Prostate gland (tissue), 2 donors: Measurements from ENCODE around the gene CRYGD. TPM values are rescaled to one million over a fixed set of nuclear protein-coding genes. Genes with fewer than 3 reads are reported as not detected.

ENCODE experiments used
- DNase-seq: peaks from one replicate; pipeline ENCODE4 v3.0.0-alpha.2; 2019; ENCODE audit warnings: low spot score
- H3K27ac ChIP-seq, 2 donors: fragments of 200-600 bp; sonication (generic); 2 replicates each; pipeline ENCODE4 v1.5.1; 2017 to 2019
- H3K27me3 ChIP-seq: fragments of 200-600 bp; sonication (generic); replicated peaks from 2 replicates; pipeline ENCODE4 v1.5.1; 2019; ENCODE audit not compliant: insufficient read depth
- H3K36me3 ChIP-seq, 2 donors: fragments of 200-600 bp; sonication (generic); 1 replicate in 1 of 2; 2 replicates in 1 of 2; pipeline versions ENCODE4 v1.5.1 to v1.8.1; 2017 to 2019
- H3K4me1 ChIP-seq: fragments of 200-600 bp; sonication (generic); replicated peaks from 2 replicates; pipeline ENCODE4 v1.5.1; 2019
- H3K4me3 ChIP-seq, 2 donors: fragments of 200-600 bp; sonication (generic); 2 replicates each; pipeline ENCODE4 v1.5.1; 2017 to 2019
- H3K9me3 ChIP-seq: fragments of 200-600 bp; sonication (generic); 2 replicates; pipeline ENCODE4 v1.5.1; 2017
- POLR2A ChIP-seq: fragments of 450-650 bp; IDR thresholded peaks from one replicate; pipeline ENCODE4 v1.6.1; 2016; ENCODE audit warnings: antibody characterized with exemption, mild to moderate bottlenecking
- POLR2AphosphoS5 ChIP-seq: sonication (generic); formaldehyde crosslinking; IDR thresholded peaks from one replicate; pipeline ENCODE4 v1.6.1; 2017; ENCODE audit warnings: antibody characterized with exemption
- WGBS: methylation state at CpG from one replicate; pipeline ENCODE4 v1.1.5; 2018; 5-methylcytosine and 5-hydroxymethylcytosine counted together
- intact Hi-C: fragments of 100-400 bp; cut with DNase I; formaldehyde crosslinking; loops from one replicate; pipeline ENCODE4 v1.14.2; 2022
- total RNA-seq, 2 donors: library from RNA; depleted of rRNA; stranded (reverse); fragments of >200 nt; gene quantifications; one replicate each; pipeline ENCODE4 v1.1.0, GENCODE V29; 2016
- TF ChIP-seq, protein P1 (sequence below), 4 experiments: fragments of 200-600 bp in 2 of 4; fragments of 450-650 bp in 2 of 4; sonication (generic) in 2 of 4; IDR thresholded peaks; 1 replicate in 3 of 4; 2 replicates in 1 of 4; pipeline ENCODE4 v1.5.1; 2016 to 2019; ENCODE audit warnings: antibody characterized with exemption in 4 of 4, mild to moderate bottlenecking in 2 of 4, moderate library complexity in 2 of 4

Gene CRYGD
- total RNA-seq, 2 donors from 2014 or later = not detected

DNA sequence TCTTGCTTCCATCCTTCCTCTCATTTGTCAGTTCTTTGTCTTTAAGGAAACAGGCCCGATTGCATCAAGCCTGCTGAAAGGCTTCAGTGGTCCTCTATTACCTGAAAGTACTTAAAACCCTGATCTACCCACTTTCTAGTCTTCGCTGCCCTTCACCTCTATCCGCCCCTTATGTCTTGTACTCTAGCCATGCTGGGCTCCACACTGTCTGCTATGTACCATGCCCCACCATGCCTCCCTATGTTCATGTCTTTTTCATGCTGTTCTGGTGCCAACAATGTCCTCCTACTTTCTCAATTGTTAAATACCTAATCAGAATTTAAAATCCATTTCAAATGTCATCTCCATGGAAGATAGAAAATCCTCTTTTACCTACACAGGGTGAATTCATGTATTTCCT lies 28.2 kb downstream of the CRYGD start:
- Histone ChIP-seq H3K4me3 (no peak overlapping the region), H3K9me3 (no peaks in the 10 kb centered on the region), H3K27me3 (no peaks in the 10 kb centered on the region), H3K36me3 (no peaks in the 10 kb centered on the region), H3K27ac (no peak overlapping the region), H3K4me1 (no peaks in the 10 kb centered on the region)
- TF ChIP-seq, protein P1, sequence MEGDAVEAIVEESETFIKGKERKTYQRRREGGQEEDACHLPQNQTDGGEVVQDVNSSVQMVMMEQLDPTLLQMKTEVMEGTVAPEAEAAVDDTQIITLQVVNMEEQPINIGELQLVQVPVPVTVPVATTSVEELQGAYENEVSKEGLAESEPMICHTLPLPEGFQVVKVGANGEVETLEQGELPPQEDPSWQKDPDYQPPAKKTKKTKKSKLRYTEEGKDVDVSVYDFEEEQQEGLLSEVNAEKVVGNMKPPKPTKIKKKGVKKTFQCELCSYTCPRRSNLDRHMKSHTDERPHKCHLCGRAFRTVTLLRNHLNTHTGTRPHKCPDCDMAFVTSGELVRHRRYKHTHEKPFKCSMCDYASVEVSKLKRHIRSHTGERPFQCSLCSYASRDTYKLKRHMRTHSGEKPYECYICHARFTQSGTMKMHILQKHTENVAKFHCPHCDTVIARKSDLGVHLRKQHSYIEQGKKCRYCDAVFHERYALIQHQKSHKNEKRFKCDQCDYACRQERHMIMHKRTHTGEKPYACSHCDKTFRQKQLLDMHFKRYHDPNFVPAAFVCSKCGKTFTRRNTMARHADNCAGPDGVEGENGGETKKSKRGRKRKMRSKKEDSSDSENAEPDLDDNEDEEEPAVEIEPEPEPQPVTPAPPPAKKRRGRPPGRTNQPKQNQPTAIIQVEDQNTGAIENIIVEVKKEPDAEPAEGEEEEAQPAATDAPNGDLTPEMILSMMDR (IDR thresholded peaks at IDR 0.05) = no peak
- TF ChIP-seq POLR2A = no peak
- TF ChIP-seq POLR2AphosphoS5 = no peak
- DNase-seq = no peak
- WGBS = 85% methylated on average over 3 of the region's 3 CpGs
- intact Hi-C loops = no loop called here

DNA sequence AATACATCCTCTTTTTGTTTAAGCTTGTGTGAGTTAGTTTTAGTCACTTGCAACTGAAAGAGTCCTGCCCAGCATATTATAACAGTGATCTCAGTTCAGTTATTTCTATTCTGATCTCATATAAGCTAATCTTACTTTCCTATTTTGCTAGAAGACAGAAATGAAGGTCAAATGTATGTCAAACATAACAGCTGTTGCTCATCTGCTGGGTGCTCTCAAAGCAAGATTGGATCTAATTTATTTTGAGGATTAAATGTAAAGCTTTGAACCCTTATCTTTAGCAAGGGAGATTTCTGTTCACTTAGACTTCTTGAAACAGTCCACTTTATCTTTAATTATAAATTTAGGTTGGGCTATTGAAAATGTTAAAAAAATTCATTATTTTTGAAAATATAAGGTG lies 31.2 kb downstream of the CRYGD start:
- TF ChIP-seq POLR2AphosphoS5 (no peak), POLR2A (no peak)
- TF ChIP-seq, protein P1 (IDR thresholded peaks at IDR 0.05) = no peak
- no peaks in the 10 kb centered on the region for H3K27me3 ChIP-seq
- intact Hi-C loops = no loop called here

DNA sequence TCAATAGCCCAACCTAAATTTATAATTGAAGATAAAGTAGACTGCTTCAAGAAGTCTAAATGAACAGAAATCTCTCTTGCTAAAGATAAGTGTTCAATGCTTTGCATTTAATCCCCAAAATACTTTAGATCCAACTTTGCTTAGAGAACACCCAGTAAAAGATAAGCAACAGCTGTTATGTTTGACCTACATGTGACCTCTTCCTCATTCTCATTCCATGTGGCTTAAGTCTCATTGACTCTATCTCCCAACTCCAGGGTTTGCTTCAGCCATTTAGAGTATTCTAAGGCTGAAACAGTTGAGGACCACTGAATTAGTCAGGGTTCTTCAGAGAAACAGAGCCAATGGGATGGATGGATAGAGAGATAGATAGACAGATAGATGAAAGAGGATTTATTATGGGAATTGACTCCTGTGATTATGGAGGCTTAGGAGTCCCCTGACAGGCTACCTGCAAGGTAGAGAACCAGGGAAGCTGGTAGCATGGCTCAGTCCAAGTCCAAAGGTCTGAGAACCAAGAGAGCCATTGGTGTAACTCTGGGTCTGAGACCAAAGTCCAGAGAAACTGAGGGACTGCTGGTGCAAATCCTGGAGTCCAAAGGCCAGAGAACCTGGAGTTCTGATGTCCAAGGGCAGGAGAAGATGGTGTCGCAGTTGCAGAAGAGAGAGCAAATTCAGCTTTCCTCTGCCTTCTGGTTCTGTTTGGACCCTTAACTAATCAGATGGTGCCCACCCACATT lies 32.1 kb downstream of the CRYGD start:
- no peaks in the 10 kb centered on the region for H3K36me3 ChIP-seq
- no peak for DNase-seq
- TF ChIP-seq, protein P1 (IDR thresholded peaks at IDR 0.05) = no peak
- TF ChIP-seq POLR2AphosphoS5 = no peak
- no peak for TF ChIP-seq POLR2A
- no peaks in the 10 kb centered on the region for H3K4me1 ChIP-seq
- 100% methylated on average over 1 of the region's 1 CpG for WGBS
- intact Hi-C loops = no loop called here
- H3K4me3 ChIP-seq = no peak overlapping the region
- no peak overlapping the region for H3K27ac ChIP-seq
- no peaks in the 10 kb centered on the region for H3K9me3 ChIP-seq
- no peaks in the 10 kb centered on the region for H3K27me3 ChIP-seq

More for the DNA sequence above, 31.2 kb downstream of the CRYGD start:
- Histone ChIP-seq H3K4me3 (no peak overlapping the region), H3K4me1 (no peaks in the 10 kb centered on the region), H3K9me3 (no peaks in the 10 kb centered on the region), H3K27ac (no peak overlapping the region), H3K36me3 (no peaks in the 10 kb centered on the region)
- DNase-seq = no peak

DNA sequence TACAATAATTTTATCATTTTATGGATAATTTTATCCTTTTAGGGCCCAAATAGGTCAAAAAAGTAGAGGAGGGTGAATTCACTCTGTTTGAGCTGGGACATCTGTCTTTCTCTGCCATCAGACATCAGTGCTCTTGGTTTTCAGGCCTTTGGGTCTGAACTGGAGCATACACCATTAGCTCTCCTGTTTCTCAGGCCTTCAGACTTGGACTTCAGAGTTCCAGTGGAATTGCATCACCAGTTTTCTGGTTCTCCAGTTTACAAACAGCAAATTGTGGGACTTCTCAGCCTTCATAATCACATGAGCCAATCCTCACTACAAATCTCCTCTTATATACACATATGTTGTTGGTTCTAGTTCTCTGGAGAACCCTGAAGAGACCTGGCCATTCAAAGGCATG lies 33.9 kb downstream of the CRYGD start:
- intact Hi-C loops = no loop called here
- Histone ChIP-seq H3K4me1 (no peaks in the 10 kb centered on the region), H3K27ac (no peak overlapping the region), H3K9me3 (no peaks in the 10 kb centered on the region), H3K36me3 (no peaks in the 10 kb centered on the region), H3K4me3 (no peak overlapping the region), H3K27me3 (no peaks in the 10 kb centered on the region)
- TF ChIP-seq, protein P1 (IDR thresholded peaks at IDR 0.05) = no peak
- no peak for TF ChIP-seq POLR2AphosphoS5
- TF ChIP-seq POLR2A = no peak
- no peak for DNase-seq

DNA sequence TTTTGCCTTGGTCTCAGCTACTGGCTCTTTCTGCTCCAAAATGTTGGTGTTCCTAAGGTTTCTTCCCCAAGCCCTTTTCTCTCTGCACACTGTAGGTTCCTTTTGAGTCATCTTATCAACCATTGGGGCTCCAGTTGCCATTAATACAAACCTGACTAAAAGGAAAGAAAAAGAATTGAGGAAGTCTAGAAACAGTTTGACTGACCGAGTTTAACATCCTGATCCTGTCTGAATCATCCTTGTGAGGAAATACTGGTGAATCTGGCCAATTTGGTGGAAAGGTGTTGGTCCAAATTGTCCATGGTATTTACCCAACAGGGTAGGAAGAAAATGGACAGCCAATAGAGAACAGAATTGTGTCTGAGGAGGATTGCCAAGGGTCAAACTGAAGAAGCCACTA lies 38.3 kb downstream of the CRYGD start:
- Histone ChIP-seq H3K9me3 (no peaks in the 10 kb centered on the region), H3K4me1 (no peaks in the 10 kb centered on the region), H3K27me3 (no peaks in the 10 kb centered on the region), H3K4me3 (no peak overlapping the region), H3K36me3 (no peaks in the 10 kb centered on the region), H3K27ac (no peak overlapping the region)
- WGBS = 74% methylated on average over 1 of the region's 1 CpG
- intact Hi-C loops = no loop called here
- no peak for DNase-seq
- TF ChIP-seq, protein P1 (IDR thresholded peaks at IDR 0.05) = no peak
- TF ChIP-seq POLR2AphosphoS5 (no peak), POLR2A (no peak)
